Epidermal melanocyte (primary cell): ENCODE measurements around the gene RSPO1.

Experiments
- DNase-seq: peaks from one replicate; pipeline ENCODE4 v3.0.0; 2011; ENCODE audit warnings: low spot score; ENCODE audit not compliant: insufficient read length

The RSPO1 gene

GRCh38 chr1:37574834-37575480 is 59.7 kb downstream of the RSPO1 start:
- DNase-seq = no peak

GRCh38 chr1:37570528-37571334 is 64.0 kb downstream of the RSPO1 start:
- DNase-seq = no peak

- no peak for DNase-seq
Observed at GRCh38 chr1:37567023-37567422, 67.7 kb downstream of the RSPO1 start.

GRCh38 chr1:37564892-37565291 is 69.8 kb downstream of the RSPO1 start:
- no peak for DNase-seq

- DNase-seq = no peak
Observed at GRCh38 chr1:37562984-37563383, 71.7 kb downstream of the RSPO1 start.
